MCF 10A (cell line): Measurements from ENCODE around the gene LRRC27. TPM values are rescaled to one million over a fixed set of nuclear protein-coding genes. Genes with fewer than 3 reads are reported as not detected.

Experiments used
- BruUV-seq: library from RNA; stranded (reverse); fragments of 400-500 nt; replicated peaks from 2 replicates; lab custom pipeline; 2021; lab: Mats Ljungman, UMichigan
- CTCF ChIA-PET: fragments of 300-600 bp; sonication (Branson Sonifier 250); formaldehyde crosslinking; extraction: SDS; loops from one replicate; lab custom pipeline; 2021; ENCODE audit warnings: antibody characterized with exemption, inconsistent platforms; lab: Yijun Ruan, JAX
- POLR2A ChIA-PET: fragments of 300-600, 350-650 bp; sonication (Branson Sonifier 250); formaldehyde crosslinking; extraction: SDS; loops from one replicate; lab custom pipeline; 2020; ENCODE audit warnings: antibody characterized with exemption, inconsistent platforms; lab: Yijun Ruan, JAX
- DNase-seq: peaks from one replicate; pipeline ENCODE4 v3.0.0-alpha.2; 2018; ENCODE audit not compliant: unreplicated experiment
- H3K27ac Mint-ChIP-seq: one replicate; pipeline ENCODE4 v1.8.0; 2022; ENCODE audit warnings: mild to moderate bottlenecking, low read depth, mixed read lengths; ENCODE audit not compliant: unreplicated experiment
- H3K27me3 Mint-ChIP-seq: one replicate; pipeline ENCODE4 v1.8.0; 2022; ENCODE audit warnings: mixed read lengths; ENCODE audit not compliant: insufficient read depth, unreplicated experiment
- H3K36me3 Mint-ChIP-seq: one replicate; pipeline ENCODE4 v1.8.0; 2022; ENCODE audit warnings: mild to moderate bottlenecking, moderate library complexity, mixed read lengths; ENCODE audit not compliant: insufficient read depth, unreplicated experiment
- H3K4me1 Mint-ChIP-seq: one replicate; pipeline ENCODE4 v1.8.0; 2022; ENCODE audit warnings: mixed read lengths; ENCODE audit not compliant: insufficient read depth, unreplicated experiment
- H3K4me3 Mint-ChIP-seq: one replicate; pipeline ENCODE4 v1.8.0; 2022; ENCODE audit warnings: mild to moderate bottlenecking, moderate library complexity, mixed read lengths; ENCODE audit not compliant: unreplicated experiment
- H3K9me3 Mint-ChIP-seq: one replicate; pipeline ENCODE4 v1.8.0; 2022; ENCODE audit warnings: mixed read lengths; ENCODE audit not compliant: unreplicated experiment
- intact Hi-C: fragments of 100-400 bp; cut with micrococcal nuclease; formaldehyde crosslinking; loops from 2 replicates; pipeline ENCODE4 v1.14.1; 2022
- total RNA-seq: library from RNA; stranded (reverse); gene quantifications from 2 replicates; pipeline ENCODE4 v1.2.3, GENCODE V29; 2022
- TF ChIP-seq, protein P1 (sequence below): fragments of 200-600 bp; IDR thresholded peaks from one replicate; pipeline ENCODE4 v1.8.0; 2022; ENCODE audit warnings: antibody characterized with exemption, mild to moderate bottlenecking; ENCODE audit not compliant: unreplicated experiment

Gene LRRC27
- total RNA-seq, 1 experiment from 2014 or later, result 9.1 TPM

DNA sequence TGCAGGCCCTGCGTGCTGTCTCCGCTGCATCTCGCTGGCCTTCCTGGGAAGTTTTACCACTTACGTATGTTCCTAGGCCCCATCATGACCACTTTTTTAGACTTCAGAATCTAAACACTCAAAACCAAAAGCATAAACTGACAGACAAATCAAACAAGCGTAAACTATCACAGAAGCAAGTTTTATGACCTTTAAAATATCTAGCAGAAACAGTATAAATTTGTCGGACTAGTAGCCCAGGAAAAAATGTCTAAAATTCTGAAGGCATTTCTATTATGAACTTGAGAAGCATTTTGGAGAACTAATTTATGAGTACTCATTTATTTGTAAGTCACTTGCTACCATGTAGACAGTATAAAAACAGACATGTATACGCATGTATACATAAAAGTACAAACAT, 10.6 kb downstream of the LRRC27 start:
- no peak for DNase-seq
- Mint-ChIP-seq H3K9me3 (no peaks in the 10 kb centered on the region), H3K27ac (no peak overlapping the region), H3K36me3 (peaks cover 32% of the 10 kb centered on the region), H3K4me1 (no peaks in the 10 kb centered on the region), H3K27me3 (no peaks in the 10 kb centered on the region), H3K4me3 (no peak overlapping the region)
- CTCF ChIA-PET, result interaction anchor here (0.7 to 1.1 kb wide), 4 partner anchors 11 to 141 kb away, joined by 3 to 4 read pairs (median 4); no protein-coding TSS in a partner anchor
- POLR2A ChIA-PET, result no interaction called here
- BruUV-seq, result no TSS peak
- intact Hi-C loops, result no loop called here
- TF ChIP-seq, protein P1, sequence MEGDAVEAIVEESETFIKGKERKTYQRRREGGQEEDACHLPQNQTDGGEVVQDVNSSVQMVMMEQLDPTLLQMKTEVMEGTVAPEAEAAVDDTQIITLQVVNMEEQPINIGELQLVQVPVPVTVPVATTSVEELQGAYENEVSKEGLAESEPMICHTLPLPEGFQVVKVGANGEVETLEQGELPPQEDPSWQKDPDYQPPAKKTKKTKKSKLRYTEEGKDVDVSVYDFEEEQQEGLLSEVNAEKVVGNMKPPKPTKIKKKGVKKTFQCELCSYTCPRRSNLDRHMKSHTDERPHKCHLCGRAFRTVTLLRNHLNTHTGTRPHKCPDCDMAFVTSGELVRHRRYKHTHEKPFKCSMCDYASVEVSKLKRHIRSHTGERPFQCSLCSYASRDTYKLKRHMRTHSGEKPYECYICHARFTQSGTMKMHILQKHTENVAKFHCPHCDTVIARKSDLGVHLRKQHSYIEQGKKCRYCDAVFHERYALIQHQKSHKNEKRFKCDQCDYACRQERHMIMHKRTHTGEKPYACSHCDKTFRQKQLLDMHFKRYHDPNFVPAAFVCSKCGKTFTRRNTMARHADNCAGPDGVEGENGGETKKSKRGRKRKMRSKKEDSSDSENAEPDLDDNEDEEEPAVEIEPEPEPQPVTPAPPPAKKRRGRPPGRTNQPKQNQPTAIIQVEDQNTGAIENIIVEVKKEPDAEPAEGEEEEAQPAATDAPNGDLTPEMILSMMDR, result no peak

DNA sequence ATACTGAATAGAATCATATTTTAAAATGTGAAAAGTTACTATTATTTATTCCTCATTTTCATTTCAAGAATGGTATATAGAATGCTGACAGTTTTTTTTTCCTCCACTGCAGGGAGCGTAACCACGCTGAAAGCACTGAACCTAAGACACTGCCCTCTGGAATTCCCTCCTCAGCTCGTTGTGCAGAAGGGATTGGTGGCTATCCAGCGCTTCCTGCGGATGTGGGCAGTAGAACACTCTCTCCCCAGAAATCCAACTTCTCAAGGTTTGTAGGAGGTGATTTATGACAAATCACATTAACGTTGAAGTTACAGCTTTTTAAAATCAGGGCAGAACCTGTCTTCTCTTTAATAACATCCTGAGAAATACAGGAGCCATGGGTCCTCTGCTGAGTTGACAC, 12.4 kb downstream of the LRRC27 start:
- H3K9me3 Mint-ChIP-seq, result no peaks in the 10 kb centered on the region
- H3K27ac Mint-ChIP-seq, result no peak overlapping the region
- TF ChIP-seq, protein P1, result no peak
- no peaks in the 10 kb centered on the region for H3K27me3 Mint-ChIP-seq
- intact Hi-C loops, result no loop called here
- BruUV-seq, result no TSS peak
- CTCF ChIA-PET, result interaction anchor here (0.6 to 1.0 kb wide), 2 partner anchors 37 to 121 kb away, joined by 3 to 4 read pairs; no protein-coding TSS in a partner anchor
- H3K36me3 Mint-ChIP-seq, result peaks cover 18% of the 10 kb centered on the region
- no peaks in the 10 kb centered on the region for H3K4me1 Mint-ChIP-seq
- POLR2A ChIA-PET, result no interaction called here
- H3K4me3 Mint-ChIP-seq, result no peak overlapping the region
- no peak for DNase-seq

DNA sequence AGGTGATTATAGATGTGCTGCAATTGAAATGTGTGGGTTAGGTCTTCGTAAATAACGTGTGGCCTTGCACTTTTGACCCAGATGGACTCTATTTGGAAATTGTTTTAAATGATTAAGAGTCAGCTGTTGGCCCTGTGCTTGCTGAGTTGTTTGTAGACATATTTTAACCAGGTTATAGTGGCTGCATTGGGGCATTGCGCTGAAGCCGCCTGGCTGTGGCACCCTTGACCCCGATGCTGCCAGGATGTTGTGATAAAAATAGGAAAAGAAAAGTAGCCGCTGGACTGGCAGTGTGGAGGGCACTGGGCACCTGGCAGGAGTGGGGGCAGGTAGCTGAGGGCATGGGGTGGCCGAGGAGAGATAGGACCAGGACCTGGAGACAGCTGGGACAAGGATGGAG, 13.4 kb downstream of the LRRC27 start:
- TF ChIP-seq, protein P1, result no peak
- ChIA-PET POLR2A (no interaction called here), CTCF (interaction anchor here (0.7 to 1.0 kb wide), 2 partner anchors 16 to 122 kb away, joined by 3 to 4 read pairs; no protein-coding TSS in a partner anchor)
- Mint-ChIP-seq H3K27ac (no peak overlapping the region), H3K27me3 (no peaks in the 10 kb centered on the region), H3K4me1 (no peaks in the 10 kb centered on the region), H3K9me3 (no peaks in the 10 kb centered on the region), H3K4me3 (no peak overlapping the region), H3K36me3 (peaks cover 18% of the 10 kb centered on the region)
- no TSS peak for BruUV-seq
- intact Hi-C loops, result no loop called here
- DNase-seq, result no peak

DNA sequence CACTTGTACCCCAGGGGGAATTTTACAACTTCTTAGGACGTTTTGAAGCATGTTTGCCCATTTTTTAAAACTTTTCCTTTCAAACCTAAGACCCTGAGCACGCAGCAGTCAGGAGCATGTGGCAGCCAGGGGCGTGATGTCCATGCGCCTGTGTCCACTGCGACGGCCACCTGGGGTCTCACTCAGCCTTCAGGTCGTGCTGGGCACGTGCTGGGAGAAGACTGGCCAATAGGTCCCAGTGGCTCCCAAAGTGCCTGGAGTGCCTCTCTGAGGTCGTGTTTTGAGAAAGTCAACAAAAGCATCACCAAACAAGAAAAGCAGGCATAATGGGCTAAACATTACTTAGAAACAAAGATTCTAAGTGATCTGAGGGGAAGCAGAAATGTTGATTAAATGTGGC, 14.8 kb downstream of the LRRC27 start:
- no TSS peak for BruUV-seq
- Mint-ChIP-seq H3K27me3 (no peaks in the 10 kb centered on the region), H3K4me3 (no peak overlapping the region), H3K4me1 (no peaks in the 10 kb centered on the region), H3K27ac (no peak overlapping the region), H3K36me3 (peaks cover 18% of the 10 kb centered on the region), H3K9me3 (no peaks in the 10 kb centered on the region)
- TF ChIP-seq, protein P1, result no peak
- ChIA-PET CTCF (no interaction called here), POLR2A (interaction anchor here (0.7 kb wide), 1 partner anchor 101 kb away, joined by 3 read pairs; no protein-coding TSS in a partner anchor)
- DNase-seq, result no peak
- intact Hi-C loops, result no loop called here
